K562 (cell line): ENCODE results near the gene SAPCD1. TPM values are rescaled to one million over a fixed set of nuclear protein-coding genes. Genes with fewer than 3 reads are reported as not detected.

Experiments
- ARID2 ChIP-seq: fragments of 450-650 bp; IDR thresholded peaks from 2 replicates; pipeline ENCODE4 v1.6.1; 2017; ENCODE audit warnings: antibody characterized with exemption, mild to moderate bottlenecking
- ARNT ChIP-seq, 2 experiments: fragments of 450-650 bp; IDR thresholded peaks; 2 replicates each; pipeline ENCODE4 v1.6.1; 2016; ENCODE audit warnings: mild to moderate bottlenecking in 1 of 2
- BHLHE40 ChIP-seq: IDR thresholded peaks from 2 replicates; pipeline ENCODE4 v1.6.1; 2011; ENCODE audit warnings: low read length, improper control_type of control experiment
- BRCA1 ChIP-seq, 2 experiments: fragments of 450-650 bp in 1 of 2; sonication (generic) in 1 of 2; formaldehyde crosslinking in 1 of 2; IDR thresholded peaks; 2 replicates each; pipeline versions ENCODE4 v1.5.0 to v1.6.1; 2017 to 2020; ENCODE audit warnings: mild to moderate bottlenecking in 1 of 2, missing genetic modification reagents in 1 of 2
- CBFA2T2 ChIP-seq: fragments of 450-650 bp; conservative IDR thresholded peaks from 2 replicates; pipeline ENCODE4 v1.6.1; 2017; ENCODE audit warnings: mild to moderate bottlenecking
- DNMT1 ChIP-seq: fragments of 450-650 bp; IDR thresholded peaks from 2 replicates; pipeline ENCODE4 v1.6.1; 2016; ENCODE audit warnings: antibody characterized with exemption, mild to moderate bottlenecking
- EGR1 ChIP-seq: fragments of 450-650 bp; conservative IDR thresholded peaks from 2 replicates; pipeline ENCODE4 v1.6.1; 2017; ENCODE audit warnings: mild to moderate bottlenecking
- KLF16 ChIP-seq: IDR thresholded peaks from 2 replicates; pipeline ENCODE4 v1.6.1; 2016; ENCODE audit warnings: antibody characterized with exemption
- MIER1 ChIP-seq: fragments of 450-650 bp; IDR thresholded peaks from 2 replicates; pipeline ENCODE4 v1.6.1; 2016; ENCODE audit warnings: antibody characterized with exemption, mild to moderate bottlenecking, low read depth
- NFATC3 ChIP-seq: fragments of 450-650 bp; IDR thresholded peaks from 2 replicates; pipeline ENCODE4 v1.6.1; 2017; ENCODE audit warnings: mild to moderate bottlenecking
- SMARCE1 ChIP-seq: fragments of 450-650 bp; IDR thresholded peaks from 2 replicates; pipeline ENCODE4 v1.7.1; 2016; ENCODE audit warnings: mild to moderate bottlenecking
- SRF ChIP-seq, 2 experiments: fragments of 250-450, 450-650 bp in 1 of 2; sonication (Bioruptor Pico) in 1 of 2; sonication (generic) in 1 of 2; formaldehyde crosslinking; IDR thresholded peaks; 2 replicates each; pipeline versions ENCODE4 v1.5.0 to v1.5.1; 2020 to 2022; ENCODE audit warnings: mild to moderate bottlenecking in 1 of 2, missing genetic modification reagents in 1 of 2
- STAT5A ChIP-seq: IDR thresholded peaks from 2 replicates; pipeline ENCODE4 v1.6.1; 2012; ENCODE audit warnings: low read length, inconsistent platforms, borderline replicate concordance
- TAF9B ChIP-seq: fragments of 450-650 bp; IDR thresholded peaks from 2 replicates; pipeline ENCODE4 v1.6.1; 2018; ENCODE audit warnings: mild to moderate bottlenecking; ENCODE audit not compliant: partially characterized antibody
- TAL1 ChIP-seq: fragments of 450-650 bp; IDR thresholded peaks from 2 replicates; pipeline ENCODE4 v1.6.1; 2016; ENCODE audit warnings: mild to moderate bottlenecking
- USF1 ChIP-seq: sonication (generic); formaldehyde crosslinking; IDR thresholded peaks from 2 replicates; pipeline ENCODE4 v1.9.0; 2022; ENCODE audit warnings: mild to moderate bottlenecking, missing genetic modification reagents
- ZBTB1 ChIP-seq: sonication (generic); formaldehyde crosslinking; IDR thresholded peaks from 2 replicates; pipeline ENCODE4 v1.8.1; 2023; ENCODE audit warnings: missing genetic modification reagents, low read depth, mild to moderate bottlenecking, borderline replicate concordance
- ZNF12 ChIP-seq: sonication (generic); formaldehyde crosslinking; IDR thresholded peaks from 2 replicates; pipeline ENCODE4 v1.4.0; 2020; ENCODE audit warnings: mild to moderate bottlenecking, missing genetic modification reagents
- ZNF232 ChIP-seq: sonication (generic); formaldehyde crosslinking; IDR thresholded peaks from 2 replicates; pipeline ENCODE4 v1.8.0; 2022; ENCODE audit warnings: mild to moderate bottlenecking, missing genetic modification reagents
- ZNF24 ChIP-seq: fragments of 450-650 bp; IDR thresholded peaks from 2 replicates; pipeline ENCODE4 v1.6.1; 2016
- ZNF57 ChIP-seq: fragments of 450-650 bp; formaldehyde crosslinking; IDR thresholded peaks from 2 replicates; pipeline ENCODE4 v1.4.0; 2020; ENCODE audit warnings: mild to moderate bottlenecking, moderate library complexity
- ZNF589 ChIP-seq: fragments of 200-800 bp; sonication (Bioruptor generic); IDR thresholded peaks from 2 replicates; pipeline ENCODE4 v1.6.1; 2016; ENCODE audit warnings: low read depth, missing genetic modification characterization, missing compliant biosample characterization
- polyA plus RNA-seq, 8 experiments: library from polyadenylated mRNA; depleted of rRNA in 4 of 8; stranded (reverse) in 5 of 8; unstranded in 3 of 8; fragments of >200 nt; fragmentation: Nextera tagmentation in 2 of 8; fragmentation: Illumina TruSeq in 1 of 8; extraction: Ambion mirVana in 2 of 8; extraction: Trizol in 1 of 8; gene quantifications; 2 replicates each; pipeline versions ENCODE4 v1.2.1 to v1.2.3, GENCODE V29; 2011 to 2014; ENCODE audit warnings: inconsistent platforms in 1 of 8, missing spikeins in 1 of 8
- total RNA-seq, 7 experiments: library from RNA; depleted of rRNA in 6 of 7; stranded (reverse); fragments of >200 nt in 6 of 7; fragmentation: Illumina TruSeq in 2 of 7; extraction: Trizol in 2 of 7; gene quantifications; 2 replicates each; pipeline versions ENCODE4 v1.2.1 to v1.2.3, GENCODE V29; 2011 to 2021; ENCODE audit warnings: low replicate concordance in 1 of 7
- TF ChIP-seq, protein P1 (sequence below), 2 experiments: fragments of 450-650 bp; IDR thresholded peaks; 2 replicates each; pipeline ENCODE4 v1.6.1; 2016
- TF ChIP-seq, protein P2 (sequence below): sonication (generic); formaldehyde crosslinking; IDR thresholded peaks from 2 replicates; pipeline ENCODE4 v1.8.1; 2022; ENCODE audit warnings: missing genetic modification reagents
- TF ChIP-seq, protein P3 (sequence below): fragments of 450-650 bp; formaldehyde crosslinking; IDR thresholded peaks from 2 replicates; pipeline ENCODE4 v1.4.0; 2022; ENCODE audit warnings: missing genetic modification characterization

Gene SAPCD1
- total and polyA plus RNA-seq, 9 of the 15 experiments (the other 6 are each of a cell fraction or from before 2014, with no cell fraction given): 2.6 to 30.2 (median 7.4) TPM

GRCh38 chr6:31794866-31795615, 32.6 kb downstream of the SAPCD1 start (continued):
- TF ChIP-seq, protein P1, sequence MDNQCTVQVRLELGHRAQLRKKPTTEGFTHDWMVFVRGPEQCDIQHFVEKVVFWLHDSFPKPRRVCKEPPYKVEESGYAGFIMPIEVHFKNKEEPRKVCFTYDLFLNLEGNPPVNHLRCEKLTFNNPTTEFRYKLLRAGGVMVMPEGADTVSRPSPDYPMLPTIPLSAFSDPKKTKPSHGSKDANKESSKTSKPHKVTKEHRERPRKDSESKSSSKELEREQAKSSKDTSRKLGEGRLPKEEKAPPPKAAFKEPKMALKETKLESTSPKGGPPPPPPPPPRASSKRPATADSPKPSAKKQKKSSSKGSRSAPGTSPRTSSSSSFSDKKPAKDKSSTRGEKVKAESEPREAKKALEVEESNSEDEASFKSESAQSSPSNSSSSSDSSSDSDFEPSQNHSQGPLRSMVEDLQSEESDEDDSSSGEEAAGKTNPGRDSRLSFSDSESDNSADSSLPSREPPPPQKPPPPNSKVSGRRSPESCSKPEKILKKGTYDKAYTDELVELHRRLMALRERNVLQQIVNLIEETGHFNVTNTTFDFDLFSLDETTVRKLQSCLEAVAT (IDR thresholded peaks at IDR 0.05): 0 out of 4 replicates have a peak, but pooled peaks of 1 of the 2 experiments have one; percentile 51
- no peak for TF ChIP-seq KLF16
- TF ChIP-seq CBFA2T2: no peak; the same call in none of the 2 replicates
- 0 out of 2 replicates have a peak, but pooled peaks have one; percentile 6 for TF ChIP-seq ARID2
- peak; percentile 4; the same call in 1 of the 2 replicates for TF ChIP-seq BHLHE40
- 0 out of 2 replicates have a peak, but pooled peaks have one; percentile 12 for TF ChIP-seq ZNF57
- peak; percentile 72; the same call in 1 of the 2 replicates for TF ChIP-seq ZNF589 (CRISPR knock-in tag)
- peak; percentile 25; the same call in 1 of the 2 replicates for TF ChIP-seq DNMT1
- no peak for TF ChIP-seq STAT5A
- no peak for TF ChIP-seq USF1 (CRISPR knock-in tag)
- peak; percentile 69 for TF ChIP-seq MIER1
- TF ChIP-seq, protein P2, sequence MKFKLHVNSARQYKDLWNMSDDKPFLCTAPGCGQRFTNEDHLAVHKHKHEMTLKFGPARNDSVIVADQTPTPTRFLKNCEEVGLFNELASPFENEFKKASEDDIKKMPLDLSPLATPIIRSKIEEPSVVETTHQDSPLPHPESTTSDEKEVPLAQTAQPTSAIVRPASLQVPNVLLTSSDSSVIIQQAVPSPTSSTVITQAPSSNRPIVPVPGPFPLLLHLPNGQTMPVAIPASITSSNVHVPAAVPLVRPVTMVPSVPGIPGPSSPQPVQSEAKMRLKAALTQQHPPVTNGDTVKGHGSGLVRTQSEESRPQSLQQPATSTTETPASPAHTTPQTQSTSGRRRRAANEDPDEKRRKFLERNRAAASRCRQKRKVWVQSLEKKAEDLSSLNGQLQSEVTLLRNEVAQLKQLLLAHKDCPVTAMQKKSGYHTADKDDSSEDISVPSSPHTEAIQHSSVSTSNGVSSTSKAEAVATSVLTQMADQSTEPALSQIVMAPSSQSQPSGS: 0 out of 2 replicates have a peak, but pooled peaks have one; percentile 14
- TF ChIP-seq ZNF12 (CRISPR knock-in tag): peak; percentile 55; the same call in 1 of the 2 replicates
- peak; percentile 34 to 60; a peak in 3 of 4 replicates for TF ChIP-seq ARNT (IDR thresholded peaks at IDR 0.05)
- peak; percentile 43 for TF ChIP-seq TAF9B
- no peak for TF ChIP-seq BRCA1 (IDR thresholded peaks at IDR 0.05)
- TF ChIP-seq BRCA1 (CRISPR knock-in tag; IDR thresholded peaks at IDR 0.05): peak; percentile 94; the same call in 1 of the 2 replicates
- TF ChIP-seq SRF (CRISPR knock-in tag; IDR thresholded peaks at IDR 0.05): peak in 1 of 2 experiments; percentile 13; a peak in 1 of 4 replicates
- no peak for TF ChIP-seq TAL1
- peak; percentile 85 for TF ChIP-seq EGR1
- TF ChIP-seq, protein P3, sequence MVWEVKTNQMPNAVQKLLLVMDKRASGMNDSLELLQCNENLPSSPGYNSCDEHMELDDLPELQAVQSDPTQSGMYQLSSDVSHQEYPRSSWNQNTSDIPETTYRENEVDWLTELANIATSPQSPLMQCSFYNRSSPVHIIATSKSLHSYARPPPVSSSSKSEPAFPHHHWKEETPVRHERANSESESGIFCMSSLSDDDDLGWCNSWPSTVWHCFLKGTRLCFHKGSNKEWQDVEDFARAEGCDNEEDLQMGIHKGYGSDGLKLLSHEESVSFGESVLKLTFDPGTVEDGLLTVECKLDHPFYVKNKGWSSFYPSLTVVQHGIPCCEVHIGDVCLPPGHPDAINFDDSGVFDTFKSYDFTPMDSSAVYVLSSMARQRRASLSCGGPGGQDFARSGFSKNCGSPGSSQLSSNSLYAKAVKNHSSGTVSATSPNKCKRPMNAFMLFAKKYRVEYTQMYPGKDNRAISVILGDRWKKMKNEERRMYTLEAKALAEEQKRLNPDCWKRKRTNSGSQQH (CRISPR knock-in tag): peak; percentile 68; the same call in 1 of the 2 replicates
- peak; percentile 55 for TF ChIP-seq SMARCE1
- no peak for TF ChIP-seq NFATC3
- no peak for TF ChIP-seq ZNF24
- TF ChIP-seq ZBTB1: 0 out of 2 replicates have a peak, but pooled peaks have one; percentile 63
- 0 out of 2 replicates have a peak, but pooled peaks have one; percentile 81 for TF ChIP-seq ZNF232 (CRISPR knock-in tag)
